Mucosa of gallbladder (tissue), 1 donor: ENCODE measurements around the gene FARP1. TPM values are rescaled to one million over a fixed set of nuclear protein-coding genes. Genes with fewer than 3 reads are reported as not detected.
"Not testable (repeated sequence)": the region's sequence is repeated elsewhere in the genome, so short reads cannot be mapped to it uniquely, and the experiment has no call there.

Source experiments
- DNase-seq: peaks from one replicate; pipeline ENCODE4 v3.0.0-alpha.2; 2020; ENCODE audit warnings: low spot score
- total RNA-seq: library from RNA; stranded (reverse); gene quantifications from one replicate; pipeline ENCODE4 v1.2.1, GENCODE V29; 2021
- donor health status: DM: no; HTN: no; CAD: no.

FARP1 gene
- total RNA-seq, 1 donor from 2014 or later: 112 TPM

- no peak for DNase-seq
Observed at GRCh38 chr13:98228661-98229341, 85.9 kb downstream of the FARP1 start.

DNA sequence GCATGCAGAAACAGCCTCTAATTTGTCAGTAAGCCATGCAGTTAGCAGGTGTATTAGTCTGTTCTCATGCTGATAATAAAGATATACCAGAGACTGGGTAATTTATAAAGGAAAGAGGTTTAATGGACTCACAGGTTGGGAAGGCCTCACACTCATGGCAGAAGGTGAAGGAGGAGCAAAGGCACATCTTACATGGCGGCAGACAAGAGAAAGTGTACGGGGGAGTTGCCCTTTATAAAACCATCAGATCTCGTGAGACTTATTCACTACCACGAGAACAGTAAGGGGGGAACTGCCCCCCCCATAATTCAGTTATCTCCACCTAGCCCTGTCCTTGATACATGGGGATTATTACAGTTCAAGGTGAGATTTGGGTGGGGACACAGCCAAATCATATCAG lies 87.9 kb downstream of the FARP1 start:
- DNase-seq: not testable (repeated sequence)

DNA sequence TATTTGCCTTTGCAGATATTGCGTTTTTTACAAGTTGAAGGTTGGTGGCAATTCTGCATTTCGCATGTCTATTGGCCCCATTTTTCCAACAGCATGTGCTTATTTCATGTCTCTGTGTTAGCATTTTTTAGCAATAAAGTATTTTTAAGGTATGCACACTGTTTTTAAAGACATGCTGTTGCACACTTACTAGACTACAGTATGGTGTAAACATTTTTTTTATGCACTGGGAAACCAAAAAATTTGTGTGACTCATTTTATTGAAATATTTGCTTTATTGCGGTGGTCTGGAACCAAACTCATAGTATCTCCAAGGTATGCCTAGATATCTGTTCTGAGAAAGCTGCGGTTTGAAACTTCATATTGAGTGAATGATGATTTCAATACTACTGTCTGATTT lies 89.6 kb downstream of the FARP1 start:
- no peak for DNase-seq

DNA sequence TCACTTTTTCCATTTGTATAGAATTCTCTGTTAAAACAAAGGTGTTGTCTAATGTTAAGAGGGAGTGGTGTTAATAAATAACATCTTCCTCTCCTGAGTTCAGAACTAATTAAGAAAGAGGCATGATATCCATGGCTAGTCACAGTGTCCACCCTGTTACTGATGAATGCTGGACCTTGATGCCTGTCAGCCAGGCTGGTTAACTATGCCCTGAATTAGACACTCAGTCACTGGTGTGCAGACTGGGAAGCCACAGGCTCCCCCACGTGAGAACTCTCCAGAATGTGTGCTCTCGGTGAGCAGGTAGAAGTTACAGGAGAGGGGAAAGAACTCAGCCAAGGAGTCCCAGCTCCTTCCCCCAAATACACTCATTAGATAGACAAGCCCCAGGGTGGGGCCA lies 90.2 kb downstream of the FARP1 start:
- no peak for DNase-seq

GRCh38 chr13:98234348-98234747 lies 91.5 kb downstream of the FARP1 start:
- DNase-seq: no peak

DNA sequence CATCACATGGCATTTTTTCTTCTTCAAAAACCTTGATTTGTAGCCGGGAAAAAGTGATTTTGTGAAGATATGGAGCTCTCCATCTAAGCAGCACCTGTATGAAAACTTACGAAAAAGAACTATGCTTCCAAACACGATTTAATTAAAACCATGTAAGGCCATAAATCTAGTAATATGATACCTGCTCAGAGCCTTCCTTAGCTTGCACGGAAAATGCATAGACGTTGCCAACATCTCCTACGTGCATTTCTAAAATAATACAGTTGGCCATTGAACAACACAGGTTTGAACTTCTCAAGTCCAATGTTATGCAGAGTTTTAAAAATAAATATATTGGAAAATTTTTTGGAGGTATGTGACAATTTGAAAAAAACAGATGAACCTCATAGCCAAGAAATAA lies 93.3 kb downstream of the FARP1 start:
- no peak for DNase-seq

GRCh38 chr13:98237331-98237730 lies 94.4 kb downstream of the FARP1 start:
- DNase-seq: no peak

DNA sequence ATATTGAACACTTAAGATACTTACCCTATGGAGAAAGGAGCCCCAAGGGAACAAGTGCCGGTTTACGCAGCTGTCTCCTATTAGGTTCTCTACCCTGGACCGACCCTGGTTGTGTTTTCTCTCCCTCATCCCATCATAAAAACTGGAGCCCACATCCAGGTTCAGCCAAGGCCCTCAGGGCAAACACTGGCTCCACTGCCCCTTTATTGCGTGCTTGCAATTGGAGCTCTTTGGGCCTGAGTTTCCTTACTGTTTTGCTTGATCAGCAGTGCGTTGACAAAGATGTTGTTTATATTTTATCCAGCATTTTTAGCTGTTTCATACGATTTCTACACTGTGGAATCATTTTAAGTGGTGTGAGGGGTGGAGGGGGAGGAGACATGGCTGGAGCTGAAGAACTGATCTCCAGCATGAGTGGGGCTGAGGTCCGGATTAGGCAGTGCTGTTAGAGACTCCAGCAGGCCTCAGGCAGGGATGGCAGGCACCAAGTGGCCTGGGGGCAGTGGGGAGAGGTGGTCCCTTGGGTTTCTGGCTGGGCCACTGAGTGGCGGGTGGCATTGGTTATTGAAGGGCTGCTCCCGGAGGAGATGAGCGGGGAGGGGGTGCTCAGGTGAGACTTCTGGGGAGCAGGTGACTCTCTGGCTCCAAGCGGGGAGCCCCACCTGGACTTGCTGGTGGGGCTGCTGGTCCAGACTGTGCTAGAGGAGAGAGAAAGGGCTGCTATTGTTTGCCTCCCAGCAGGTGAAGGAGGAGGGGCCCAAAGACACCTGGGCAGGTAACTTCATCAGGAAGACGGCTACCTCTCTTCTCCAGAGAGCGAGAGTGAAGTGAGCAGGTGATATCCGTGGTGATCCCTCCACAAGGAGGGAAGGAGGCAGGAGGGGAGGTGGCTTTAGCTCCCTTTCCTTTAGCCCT lies 96.5 kb downstream of the FARP1 start:
- DNase-seq: no peak

- DNase-seq: no peak
Observed at GRCh38 chr13:98240135-98240534, 97.2 kb downstream of the FARP1 start.

GRCh38 chr13:98240974-98241373 lies 98.1 kb downstream of the FARP1 start:
- DNase-seq: no peak

- DNase-seq: no peak
Observed at GRCh38 chr13:98241976-98242375, 99.1 kb downstream of the FARP1 start.

DNA sequence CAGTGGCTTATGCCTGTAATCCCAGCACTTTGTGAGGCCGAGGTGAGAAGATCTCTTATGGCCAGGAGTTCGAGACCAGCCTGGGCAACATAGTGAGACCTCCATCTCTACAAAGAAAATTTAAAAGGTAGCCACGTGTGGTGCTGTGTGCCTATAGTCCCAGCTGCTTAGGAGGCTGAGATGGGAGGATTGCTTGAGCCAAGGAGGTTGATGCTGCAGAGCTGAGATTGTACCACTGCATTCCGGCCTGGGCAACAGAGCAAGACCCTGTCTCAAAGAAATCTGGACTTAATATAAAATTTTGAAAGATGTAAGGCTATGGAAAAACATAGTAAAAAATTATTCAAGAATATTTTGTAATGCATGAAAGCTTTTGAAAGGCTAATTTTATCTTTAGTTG lies 99.5 kb downstream of the FARP1 start:
- DNase-seq: no peak

DNA sequence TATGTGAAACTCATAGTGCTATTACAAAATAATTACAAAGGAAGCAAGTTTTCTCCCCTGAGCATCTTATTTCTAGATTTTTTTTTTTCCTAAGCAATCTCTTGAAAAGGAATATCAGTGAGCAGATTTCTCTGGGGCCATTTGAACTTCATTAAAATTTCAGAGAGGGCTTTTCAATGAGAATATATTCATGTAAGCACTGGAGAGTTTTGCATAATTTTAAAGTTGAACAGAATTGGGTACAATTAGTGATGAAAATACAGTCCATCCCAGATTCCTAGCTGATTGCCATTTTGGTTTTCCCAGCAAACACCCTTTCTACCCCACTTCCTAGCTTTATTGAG lies 101.0 kb downstream of the FARP1 start:
- DNase-seq: no peak

- DNase-seq: no peak
Observed at GRCh38 chr13:98246538-98247172, 103.8 kb downstream of the FARP1 start.

- DNase-seq: no peak
Observed at GRCh38 chr13:98251708-98252107, 108.8 kb downstream of the FARP1 start.

DNA sequence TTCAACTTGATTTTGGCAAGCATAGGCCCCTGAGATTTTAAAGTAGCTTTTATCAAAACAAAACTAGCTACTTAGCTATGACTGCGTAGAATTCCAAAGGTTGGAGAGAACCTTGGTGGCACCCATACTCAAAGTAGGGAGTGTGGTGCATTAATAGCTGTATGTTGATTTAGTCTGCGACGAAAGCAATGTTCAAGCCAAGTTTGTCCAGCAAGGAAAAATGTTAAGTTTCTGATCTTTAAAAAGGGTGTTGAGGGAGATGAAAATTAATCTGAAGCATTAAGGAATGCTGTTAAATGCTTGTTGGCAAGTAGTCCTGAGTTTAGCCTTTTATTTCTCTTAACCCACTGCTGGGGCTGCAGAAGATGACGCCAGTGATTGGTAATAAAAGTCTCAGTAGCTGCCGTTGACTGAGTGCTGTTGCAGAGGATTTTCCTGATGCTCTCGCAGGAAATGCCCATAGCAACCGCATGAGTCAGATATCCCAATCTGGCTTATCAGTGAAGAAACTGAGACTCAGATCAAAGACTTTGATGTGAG lies 110.1 kb downstream of the FARP1 start:
- no peak for DNase-seq

DNA sequence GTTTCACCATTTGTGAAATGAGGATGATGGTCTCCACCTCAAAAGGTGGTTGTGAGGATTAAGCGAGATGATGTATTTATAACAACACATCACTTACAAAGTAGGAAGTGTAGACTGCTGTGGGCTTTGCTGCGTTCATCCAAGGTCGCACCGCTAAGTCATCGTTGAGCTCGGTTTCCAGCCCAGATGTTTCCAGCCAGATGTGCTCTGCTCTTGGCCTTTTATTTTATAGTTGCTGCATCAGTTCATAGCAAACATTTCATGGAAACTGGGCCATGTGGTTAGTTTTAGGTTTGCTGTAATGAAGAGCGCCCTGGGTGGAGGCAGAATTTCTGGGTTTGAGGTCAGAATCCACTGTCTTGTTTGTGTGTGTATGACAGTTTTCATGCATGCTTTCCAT lies 110.6 kb downstream of the FARP1 start:
- DNase-seq: no peak

GRCh38 chr13:98254513-98254912 lies 111.6 kb downstream of the FARP1 start:
- no peak for DNase-seq

DNA sequence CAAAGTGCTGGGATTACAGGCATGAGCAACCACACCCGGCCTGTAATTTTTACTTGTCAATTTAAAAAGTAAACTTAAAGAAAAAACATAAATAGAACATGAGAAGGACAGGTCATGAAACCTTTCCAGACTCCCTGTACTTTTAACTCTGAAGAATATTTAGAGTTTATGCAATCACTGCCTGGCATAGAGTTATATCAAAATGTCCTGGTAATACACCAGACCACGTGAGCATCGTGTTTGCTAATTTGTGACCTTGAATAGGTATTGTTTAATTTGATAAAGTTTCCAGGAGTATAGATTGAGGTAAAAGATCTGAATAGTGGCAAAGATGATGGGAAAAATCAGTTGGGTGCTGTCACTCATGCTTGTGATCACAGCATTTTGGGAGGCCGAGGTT lies 115.3 kb downstream of the FARP1 start:
- DNase-seq: no peak

GRCh38 chr13:98260357-98261164 lies 117.7 kb downstream of the FARP1 start:
- peak; percentile 44 for DNase-seq

GRCh38 chr13:98261165-98261702 lies 118.3 kb downstream of the FARP1 start:
- DNase-seq: no peak
